OCI-LY7 (cell line): ENCODE measurements around the gene FNDC3B. TPM values are rescaled to one million over a fixed set of nuclear protein-coding genes. Genes with fewer than 3 reads are reported as not detected.

ENCODE experiments used
- BruUV-seq: library from RNA; stranded (reverse); fragments of 400-500 nt; replicated peaks from 2 replicates; lab custom pipeline; 2021; lab: Mats Ljungman, UMichigan
- CTCF ChIA-PET: fragments of 300-600 bp; sonication (Branson Sonifier 250); formaldehyde crosslinking; loops from one replicate; lab custom pipeline; 2022; ENCODE audit warnings: antibody characterized with exemption; ENCODE audit not compliant: unreplicated experiment; lab: Charles Lee
- POLR2A ChIA-PET: fragments of 300-600 bp; sonication (Branson Sonifier 250); formaldehyde crosslinking; loops from one replicate; lab custom pipeline; 2022; ENCODE audit warnings: antibody characterized with exemption; lab: Charles Lee
- DNase-seq: peaks from one replicate; pipeline ENCODE4 v3.0.0-alpha.2; 2015; ENCODE audit warnings: low spot score
- H2AFZ ChIP-seq: fragments of 200-600 bp; sonication (generic), shearing (Covaris generic); 2 replicates; pipeline ENCODE4 v1.6.1; 2014; ENCODE audit warnings: mild to moderate bottlenecking, antibody characterized with exemption, low read length, moderate library complexity
- H3K27ac ChIP-seq: fragments of 200-600 bp; sonication (generic); 2 replicates; pipeline ENCODE4 v1.5.1; 2014; ENCODE audit warnings: mixed run types, low read depth, mild to moderate bottlenecking, moderate library complexity, low read length, inconsistent platforms; ENCODE audit not compliant: poor library complexity, severe bottlenecking
- H3K36me3 ChIP-seq: fragments of 200-600 bp; sonication (generic); 2 replicates; pipeline ENCODE4 v1.6.1; 2014; ENCODE audit warnings: mild to moderate bottlenecking, antibody characterized with exemption, low read length, moderate library complexity, mixed read lengths; ENCODE audit not compliant: insufficient read depth
- H3K4me1 ChIP-seq: fragments of 200-600 bp; sonication (generic); 2 replicates; pipeline ENCODE4 v1.5.1; 2014; ENCODE audit warnings: mild to moderate bottlenecking, low read length; ENCODE audit not compliant: insufficient read depth, poor library complexity, severe bottlenecking
- H3K4me2 ChIP-seq: fragments of 200-600 bp; sonication (generic); 2 replicates; pipeline ENCODE4 v1.6.1; 2014; ENCODE audit warnings: mild to moderate bottlenecking, low read length
- H3K4me3 ChIP-seq: fragments of 200-600 bp; sonication (generic); 2 replicates; pipeline ENCODE4 v1.5.1; 2014; ENCODE audit warnings: mild to moderate bottlenecking, low read depth, low read length; ENCODE audit not compliant: poor library complexity, severe bottlenecking
- H3K79me2 ChIP-seq: fragments of 200-600 bp; sonication (generic); 2 replicates; pipeline ENCODE4 v1.6.1; 2016; ENCODE audit warnings: low read depth, mild to moderate bottlenecking, low read length, moderate library complexity, mixed read lengths; ENCODE audit not compliant: insufficient read depth
- H3K9me2 ChIP-seq: fragments of 200-600 bp; sonication (generic); 2 replicates; pipeline ENCODE4 v1.6.1; 2016; ENCODE audit warnings: mild to moderate bottlenecking, low read length, mixed read lengths; ENCODE audit not compliant: insufficient read depth
- H3K9me3 ChIP-seq: fragments of 200-600 bp; sonication (generic); 2 replicates; pipeline ENCODE4 v1.6.1; 2014; ENCODE audit warnings: mild to moderate bottlenecking, mixed run types, low read length, mixed read lengths
- H4K20me1 ChIP-seq: fragments of 200-600 bp; sonication (generic); 2 replicates; pipeline ENCODE4 v1.6.1; 2014; ENCODE audit warnings: mild to moderate bottlenecking, antibody characterized with exemption, low read length, moderate library complexity, mixed read lengths; ENCODE audit not compliant: insufficient read depth
- CTCF ChIP-seq: fragments of 200-600 bp; sonication (generic); conservative IDR thresholded peaks from 2 replicates; pipeline ENCODE4 v1.5.1; 2014; ENCODE audit warnings: mild to moderate bottlenecking, antibody characterized with exemption, low read length, moderate library complexity, mixed read lengths
- EZH2phosphoT487 ChIP-seq: fragments of 200-600 bp; sonication (generic); IDR thresholded peaks from 2 replicates; pipeline ENCODE4 v1.6.1; 2018; ENCODE audit warnings: low read depth, borderline replicate concordance, mild to moderate bottlenecking, mixed run types, antibody characterized with exemption, low read length, moderate library complexity, mixed read lengths
- intact Hi-C: fragments of 100-400 bp; cut with micrococcal nuclease; formaldehyde crosslinking; loops from one replicate; pipeline ENCODE4 v1.10.0; 2022; ENCODE audit not compliant: unreplicated experiment
- total RNA-seq, 2 experiments: library from RNA; depleted of rRNA in 1 of 2; stranded (reverse); fragments of >200 nt in 1 of 2; shearing (Covaris generic) in 1 of 2; gene quantifications; 2 replicates each; pipeline ENCODE4 v1.2.3, GENCODE V29; 2014 to 2022

FNDC3B gene
- total RNA-seq, 2 experiments from 2014 or later = 23.3 to 28.5 TPM

GRCh38 chr3:172387728-172388127 is 348.4 kb downstream of the FNDC3B start:
- Histone ChIP-seq H3K36me3 (no peaks in the 10 kb centered on the region), H3K27ac (no peak overlapping the region), H3K4me2 (no peak overlapping the region), H3K9me2 (no peaks in the 10 kb centered on the region), H3K9me3 (no peaks in the 10 kb centered on the region), H4K20me1 (no peaks in the 10 kb centered on the region), H3K4me1 (no peaks in the 10 kb centered on the region), H3K4me3 (no peak overlapping the region), H2AFZ (no peak overlapping the region), H3K79me2 (no peaks in the 10 kb centered on the region)
- ChIA-PET POLR2A (no interaction called here), CTCF (no interaction called here)
- intact Hi-C loops = no loop called here
- BruUV-seq = no TSS peak
- TF ChIP-seq CTCF (no peak), EZH2phosphoT487 (no peak)
- no peak for DNase-seq

DNA sequence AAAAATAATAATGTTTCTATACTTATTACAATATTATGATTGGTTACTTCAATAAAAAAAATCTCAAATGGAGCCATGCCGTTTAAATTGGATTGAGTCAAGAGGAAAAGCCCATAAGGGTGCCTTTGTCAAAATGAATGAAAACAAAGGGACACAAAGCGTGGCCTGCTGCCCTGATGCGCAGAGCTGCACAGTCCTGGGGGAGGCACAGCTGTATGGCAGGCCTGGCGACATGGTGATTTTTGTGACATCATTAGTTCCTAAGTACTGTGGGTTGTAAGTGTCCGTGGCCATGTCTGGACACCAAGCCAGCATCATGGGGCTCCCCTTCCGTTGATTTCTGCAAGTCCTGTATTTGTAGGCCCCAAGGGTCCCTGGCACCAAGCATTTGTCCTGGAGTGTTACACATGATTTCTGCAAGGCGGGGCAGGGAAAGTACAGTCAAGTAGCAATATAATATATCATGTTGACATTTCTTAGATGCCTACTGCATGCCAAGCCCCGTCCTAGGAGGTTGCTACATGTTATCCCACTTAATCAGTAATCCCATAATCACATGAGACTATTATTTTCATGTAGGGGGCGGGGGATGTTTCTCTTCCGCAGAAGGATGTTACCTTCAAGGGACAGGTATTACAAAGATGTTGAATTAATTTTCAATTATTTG is 349.2 kb downstream of the FNDC3B start:
- no peaks in the 10 kb centered on the region for H3K4me1 ChIP-seq
- no peak overlapping the region for H3K4me3 ChIP-seq
- no peaks in the 10 kb centered on the region for H3K9me2 ChIP-seq
- no TSS peak for BruUV-seq
- H3K4me2 ChIP-seq = no peak overlapping the region
- no peaks in the 10 kb centered on the region for H3K79me2 ChIP-seq
- CTCF ChIA-PET = no interaction called here
- H2AFZ ChIP-seq = no peak overlapping the region
- no peak overlapping the region for H3K27ac ChIP-seq
- H4K20me1 ChIP-seq = no peaks in the 10 kb centered on the region
- no peaks in the 10 kb centered on the region for H3K9me3 ChIP-seq
- TF ChIP-seq EZH2phosphoT487 (no peak), CTCF (no peak)
- H3K36me3 ChIP-seq = no peaks in the 10 kb centered on the region
- no peak for DNase-seq
- intact Hi-C loops = no loop called here
- POLR2A ChIA-PET = interaction anchor here (0.5 to 0.7 kb wide), 2 partner anchors 9 to 102 kb away, joined by 4 to 7 read pairs; no protein-coding TSS in a partner anchor

DNA sequence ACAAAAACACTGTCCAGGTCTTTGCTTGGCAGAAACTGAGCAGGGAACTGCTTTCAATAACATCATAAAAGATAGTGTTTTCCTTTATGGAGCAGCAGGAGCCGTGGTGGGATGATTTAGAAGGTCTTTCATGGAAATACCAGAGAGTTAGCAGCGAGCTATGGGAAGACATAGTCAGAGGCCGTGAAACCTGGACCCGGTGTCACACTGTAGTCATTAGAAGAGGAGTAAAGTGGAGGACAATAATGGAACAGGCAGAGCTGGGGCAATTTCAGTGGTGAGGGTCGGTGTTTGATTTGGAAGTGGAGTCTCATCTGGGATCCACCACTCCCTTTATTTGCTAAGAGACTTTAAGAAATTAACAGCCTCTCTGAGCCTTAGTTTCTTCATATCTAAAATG is 351.4 kb downstream of the FNDC3B start:
- Histone ChIP-seq H4K20me1 (no peaks in the 10 kb centered on the region), H2AFZ (no peak overlapping the region), H3K9me2 (no peaks in the 10 kb centered on the region), H3K79me2 (no peaks in the 10 kb centered on the region), H3K9me3 (no peaks in the 10 kb centered on the region), H3K36me3 (no peaks in the 10 kb centered on the region), H3K4me2 (no peak overlapping the region), H3K4me3 (no peak overlapping the region), H3K27ac (no peak overlapping the region), H3K4me1 (no peaks in the 10 kb centered on the region)
- ChIA-PET POLR2A (no interaction called here), CTCF (no interaction called here)
- no TSS peak for BruUV-seq
- TF ChIP-seq CTCF (no peak), EZH2phosphoT487 (no peak)
- no peak for DNase-seq
- intact Hi-C loops = no loop called here
